Upper lobe of right lung (tissue), 1 donor: ENCODE measurements around the gene IQSEC1. TPM values are rescaled to one million over a fixed set of nuclear protein-coding genes. Genes with fewer than 3 reads are reported as not detected.
A peak's percentile ranks its signal among the peaks of the same experiment; 100 is the strongest.

Experiments used
- ATAC-seq: fragments of 200-7000 bp; cut with Tn5 transposase; one replicate; pipeline ENCODE4 v1.9.1; 2020; ENCODE audit warnings: mild to moderate bottlenecking, moderate library complexity
- DNase-seq: peaks from one replicate; pipeline ENCODE4 v3.0.0-alpha.2; 2020
- H3K27ac ChIP-seq: fragments of 200-600 bp; one replicate; pipeline ENCODE4 v1.8.0; 2022
- H3K27me3 ChIP-seq: fragments of 200-600 bp; one replicate; pipeline ENCODE4 v1.8.0; 2022; ENCODE audit warnings: mild to moderate bottlenecking
- H3K36me3 ChIP-seq: fragments of 200-600 bp; one replicate; pipeline ENCODE4 v1.8.0; 2022
- H3K4me1 ChIP-seq: fragments of 200-600 bp; one replicate; pipeline ENCODE4 v1.8.0; 2022
- H3K4me3 ChIP-seq: fragments of 200-600 bp; one replicate; pipeline ENCODE4 v1.8.0; 2022; ENCODE audit warnings: mild to moderate bottlenecking
- H3K9me3 ChIP-seq: fragments of 200-600 bp; one replicate; pipeline ENCODE4 v1.8.0; 2022
- CTCF ChIP-seq: fragments of 200-600 bp; IDR thresholded peaks from one replicate; pipeline ENCODE4 v1.8.0; 2022; ENCODE audit warnings: antibody characterized with exemption
- intact Hi-C: fragments of 100-400 bp; cut with DNase I; formaldehyde crosslinking; loops from one replicate; pipeline ENCODE4 v1.11.0; 2022
- total RNA-seq: library from RNA; stranded (reverse); fragmentation: NEBNext Ultra II Directional; extraction: Animal tissue kit (Norgen Biotek cat#: 25700); gene quantifications from one replicate; pipeline ENCODE4 v1.2.1, GENCODE V29; 2021
- donor health status: DM: no; HTN: yes; CAD: no; lungs with severe emphysema.

Gene IQSEC1
- total RNA-seq, 1 donor from 2014 or later, result 61.6 TPM

GRCh38 chr3:13079051-13079450 lies 5.8 kb upstream of the IQSEC1 start:
- DNase-seq (no peak), ATAC-seq (no peak)
- Histone ChIP-seq H3K27ac (no peak overlapping the region), H3K4me1 (no peaks in the 10 kb centered on the region), H3K27me3 (peaks cover 10% of the 10 kb centered on the region), H3K36me3 (no peaks in the 10 kb centered on the region), H3K4me3 (no peak overlapping the region), H3K9me3 (no peaks in the 10 kb centered on the region)
- intact Hi-C loops, result no loop called here
- TF ChIP-seq CTCF, result no peak

GRCh38 chr3:13078163-13078905 lies 5.1 kb upstream of the IQSEC1 start:
- intact Hi-C loops, result no loop called here
- TF ChIP-seq CTCF, result no peak
- DNase-seq (no peak), ATAC-seq (no peak)
- H3K9me3 ChIP-seq, result no peaks in the 10 kb centered on the region
- H3K4me1 ChIP-seq, result no peaks in the 10 kb centered on the region
- H3K4me3 ChIP-seq, result no peak overlapping the region
- no peak overlapping the region for H3K27ac ChIP-seq
- H3K36me3 ChIP-seq, result no peaks in the 10 kb centered on the region
- peaks cover 17% of the 10 kb centered on the region for H3K27me3 ChIP-seq

GRCh38 chr3:13077431-13078162 lies 4.4 kb upstream of the IQSEC1 start:
- Histone ChIP-seq H3K4me1 (peaks cover 4% of the 10 kb centered on the region), H3K27ac (no peak overlapping the region), H3K4me3 (no peak overlapping the region), H3K9me3 (no peaks in the 10 kb centered on the region), H3K36me3 (no peaks in the 10 kb centered on the region), H3K27me3 (peaks cover 25% of the 10 kb centered on the region)
- no peak for TF ChIP-seq CTCF
- DNase-seq (no peak), ATAC-seq (no peak)
- intact Hi-C loops, result no loop called here

GRCh38 chr3:13075986-13076654 lies 2.9 kb upstream of the IQSEC1 start:
- H3K4me3 ChIP-seq, result no peak overlapping the region
- peaks cover 4% of the 10 kb centered on the region for H3K4me1 ChIP-seq
- H3K27ac ChIP-seq, result no peak overlapping the region
- no peak for TF ChIP-seq CTCF
- intact Hi-C loops, result no loop called here
- peaks cover 30% of the 10 kb centered on the region for H3K27me3 ChIP-seq
- no peaks in the 10 kb centered on the region for H3K9me3 ChIP-seq
- no peak for ATAC-seq
- no peaks in the 10 kb centered on the region for H3K36me3 ChIP-seq
- no peak for DNase-seq

GRCh38 chr3:13075318-13075717 lies 2.1 kb upstream of the IQSEC1 start:
- intact Hi-C loops, result no loop called here
- TF ChIP-seq CTCF, result no peak
- no peaks in the 10 kb centered on the region for H3K36me3 ChIP-seq
- H3K4me3 ChIP-seq, result no peak overlapping the region
- H3K9me3 ChIP-seq, result no peaks in the 10 kb centered on the region
- peaks cover 4% of the 10 kb centered on the region for H3K4me1 ChIP-seq
- ATAC-seq, result peak; percentile 57
- DNase-seq, result no peak
- peaks cover 30% of the 10 kb centered on the region for H3K27me3 ChIP-seq
- H3K27ac ChIP-seq, result no peak overlapping the region
